Stimulated activated CD4-positive, alpha-beta T cell treated with anti-CD3 and anti-CD28 coated beads, Interleukin-4, amount 100 ng/mL, for 1 hour (primary cell): ENCODE measurements around the gene FHIT.

ENCODE experiments used
- DNase-seq: peaks from one replicate; pipeline ENCODE4 v3.0.0-alpha.2; 2020

FHIT gene

DNA sequence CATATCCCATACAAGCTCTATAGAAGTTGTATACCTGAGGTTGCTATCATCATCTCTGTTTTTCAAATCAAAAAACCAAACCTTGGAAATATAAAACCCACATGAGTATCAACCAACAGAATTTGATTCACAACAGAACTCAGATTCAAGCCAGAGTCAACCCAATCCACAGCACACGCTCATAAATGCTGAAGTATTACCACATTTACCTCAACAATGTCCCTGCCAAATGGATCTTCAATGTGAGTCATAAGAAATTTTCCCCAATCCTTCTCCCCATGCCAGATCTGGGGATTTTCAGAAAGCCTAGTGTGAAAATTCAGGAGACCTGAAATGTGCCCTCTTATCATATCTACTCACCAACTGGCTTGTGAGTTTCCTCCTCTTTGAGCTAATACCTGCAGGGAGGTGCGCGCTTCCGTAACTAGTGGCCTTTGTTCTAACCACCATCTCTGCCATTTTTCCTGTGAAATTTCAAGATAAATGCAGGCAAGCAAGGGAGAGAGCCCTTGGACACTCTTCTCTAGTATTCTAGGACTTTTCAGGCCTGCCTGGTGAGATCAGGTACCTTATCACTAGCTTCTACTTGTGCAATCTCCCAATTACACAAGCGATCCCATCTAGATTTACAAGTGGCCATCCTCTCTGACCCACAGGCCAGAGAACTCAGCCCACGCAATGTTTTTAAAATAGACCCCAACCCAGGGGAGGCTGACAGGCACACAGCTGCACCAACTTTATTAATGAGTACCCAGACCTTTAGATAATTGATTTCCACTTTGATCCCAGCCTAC is 1124.5 kb downstream of the FHIT start:
- no peak for DNase-seq

DNA sequence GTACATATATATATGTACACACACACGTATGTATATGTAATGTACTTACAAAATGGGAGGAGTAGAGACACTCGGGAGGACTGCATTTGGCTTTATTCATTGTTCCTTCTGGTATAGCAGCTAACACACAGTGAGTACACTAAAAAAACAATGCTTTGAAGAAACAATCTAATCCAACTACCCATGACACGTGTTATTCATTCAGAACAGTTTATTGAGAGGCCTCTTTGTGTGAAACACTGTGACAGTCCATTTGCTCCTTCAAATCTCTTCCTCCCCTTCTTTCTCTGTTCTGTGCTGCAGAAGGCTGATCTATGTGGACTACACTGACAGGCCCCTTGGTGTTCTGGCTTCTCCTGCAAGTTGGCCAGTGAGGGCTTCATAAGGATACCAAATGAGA is 1125.6 kb downstream of the FHIT start:
- no peak for DNase-seq

DNA sequence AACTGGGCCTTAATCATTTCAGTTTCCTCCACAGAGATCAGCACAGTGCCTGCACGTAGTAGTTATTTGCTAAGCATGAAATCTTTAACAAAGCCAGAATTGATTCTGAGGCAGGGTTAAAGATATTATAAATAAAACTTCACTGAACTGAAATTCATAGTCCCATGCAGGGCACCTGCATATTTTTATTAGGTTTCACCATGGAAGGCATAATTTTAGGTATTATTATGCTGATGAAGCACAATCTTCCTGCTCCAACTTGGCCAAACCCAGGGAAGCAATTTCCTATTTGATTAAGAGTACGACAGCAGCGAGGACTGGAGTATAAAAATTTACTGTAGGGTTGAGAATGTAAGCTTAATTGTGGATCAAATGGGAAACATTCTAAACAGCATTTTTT is 1131.0 kb downstream of the FHIT start:
- no peak for DNase-seq

DNA sequence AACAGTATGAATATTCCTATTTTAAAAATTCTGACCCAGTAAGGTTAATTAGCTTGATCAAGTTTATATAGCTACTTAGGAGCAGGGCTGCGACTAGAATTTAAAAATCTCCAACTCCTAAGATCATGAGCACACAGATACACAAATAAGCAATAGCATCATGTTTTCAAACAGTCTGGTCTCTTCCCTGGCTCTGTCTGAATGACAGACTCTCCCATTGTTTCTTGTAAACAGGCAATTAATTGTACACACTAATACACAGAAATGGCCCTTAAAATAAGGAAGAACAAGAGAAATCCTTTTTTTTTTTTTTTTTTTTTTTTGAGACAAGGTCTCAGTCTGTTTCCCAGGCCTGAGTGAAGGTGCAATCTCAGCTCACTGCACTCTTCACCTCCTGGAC is 1137.1 kb downstream of the FHIT start:
- DNase-seq: no peak

DNA sequence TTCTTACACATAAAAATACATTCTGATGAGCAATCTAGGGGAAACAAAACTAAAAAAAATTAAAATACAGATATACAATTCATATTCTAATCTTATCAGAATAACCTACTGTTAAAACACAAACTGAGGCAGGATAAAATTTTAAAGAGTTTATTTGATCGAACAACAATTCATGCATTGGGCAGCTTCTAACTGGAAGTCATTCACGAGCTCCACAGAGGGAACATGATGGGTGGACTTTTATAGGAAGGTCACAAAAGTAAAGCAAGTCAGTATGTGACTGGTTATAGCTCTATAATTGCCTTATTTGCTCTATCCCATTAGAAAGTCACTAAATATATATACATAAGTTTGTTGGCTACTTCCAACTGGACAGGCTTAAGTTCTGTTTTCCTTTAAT is 1144.0 kb downstream of the FHIT start:
- no peak for DNase-seq

DNA sequence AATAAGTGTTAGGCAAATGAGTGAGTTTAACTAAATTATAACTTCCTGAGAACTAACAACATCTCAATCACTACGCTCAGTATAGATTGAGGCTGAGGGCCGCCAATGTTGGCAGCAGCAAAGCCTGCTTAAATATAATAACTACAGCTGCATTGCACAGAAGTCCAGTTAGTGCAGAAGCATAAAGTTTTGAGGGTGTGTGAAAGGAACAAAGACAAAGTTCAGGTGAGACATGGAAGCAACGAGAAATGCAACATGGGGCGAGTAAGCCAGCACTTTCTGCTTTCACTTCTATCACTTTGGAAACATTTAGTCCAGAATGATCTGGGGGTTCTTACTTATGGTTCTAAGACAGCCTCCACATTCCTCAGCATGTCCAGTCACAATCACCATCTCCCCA is 1149.1 kb downstream of the FHIT start:
- DNase-seq: no peak

DNA sequence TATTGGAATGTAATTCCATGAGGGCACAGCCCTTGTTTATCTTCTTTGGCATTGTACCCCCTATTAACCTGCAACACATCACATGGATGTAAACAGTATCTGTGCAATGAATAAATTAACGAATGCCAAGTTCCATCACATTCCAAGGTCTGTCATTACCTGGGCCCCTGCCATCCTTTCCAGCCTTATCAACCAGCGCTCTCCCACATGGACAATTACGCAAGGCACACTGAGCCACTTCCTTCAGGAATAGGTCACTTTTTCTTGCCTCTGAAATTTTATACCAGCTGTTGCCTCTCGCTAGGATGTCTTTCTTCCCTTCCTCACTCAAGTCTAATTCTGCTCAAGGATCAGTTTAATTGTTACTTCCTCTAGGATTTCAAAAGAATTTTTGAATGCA is 1149.6 kb downstream of the FHIT start:
- no peak for DNase-seq

DNA sequence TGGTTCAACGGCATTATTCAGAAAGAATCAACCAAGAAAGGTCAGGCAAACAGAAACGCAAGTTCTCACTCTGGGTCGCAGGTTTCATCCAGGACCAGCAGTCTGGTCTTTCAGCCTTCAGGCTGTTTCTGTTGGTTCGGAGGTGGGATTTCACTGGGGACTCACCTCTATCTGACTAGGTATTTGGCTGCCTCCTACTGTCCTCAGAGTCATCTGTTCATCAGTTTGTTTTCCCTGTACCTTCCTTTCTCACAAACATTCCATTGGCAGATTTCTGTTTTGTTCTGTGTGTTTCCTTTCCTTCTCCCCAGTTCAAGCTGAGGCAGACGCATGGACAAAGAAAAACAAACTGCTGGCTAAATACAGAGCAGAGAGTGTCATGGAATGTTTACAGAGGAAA is 1154.8 kb downstream of the FHIT start:
- DNase-seq: no peak

DNA sequence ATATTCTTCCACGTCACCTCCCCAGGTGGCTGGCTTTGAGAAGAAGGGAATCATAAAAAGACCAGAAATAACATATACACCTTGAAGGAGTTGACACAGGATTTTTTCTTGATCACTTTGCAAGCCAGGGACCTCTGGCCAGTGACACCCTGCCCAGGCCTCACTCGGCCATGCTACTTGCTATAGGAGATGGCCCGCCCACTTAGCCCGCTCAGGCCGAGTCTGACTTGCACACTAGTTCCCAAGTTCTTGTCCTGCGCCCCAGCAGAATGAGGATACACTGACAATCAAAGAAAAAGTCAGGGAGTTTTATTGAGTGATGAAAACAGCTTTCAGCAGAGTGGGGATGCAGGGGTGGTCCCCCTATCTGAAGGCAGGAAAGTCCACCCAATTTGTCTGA is 1155.3 kb downstream of the FHIT start:
- no peak for DNase-seq

DNA sequence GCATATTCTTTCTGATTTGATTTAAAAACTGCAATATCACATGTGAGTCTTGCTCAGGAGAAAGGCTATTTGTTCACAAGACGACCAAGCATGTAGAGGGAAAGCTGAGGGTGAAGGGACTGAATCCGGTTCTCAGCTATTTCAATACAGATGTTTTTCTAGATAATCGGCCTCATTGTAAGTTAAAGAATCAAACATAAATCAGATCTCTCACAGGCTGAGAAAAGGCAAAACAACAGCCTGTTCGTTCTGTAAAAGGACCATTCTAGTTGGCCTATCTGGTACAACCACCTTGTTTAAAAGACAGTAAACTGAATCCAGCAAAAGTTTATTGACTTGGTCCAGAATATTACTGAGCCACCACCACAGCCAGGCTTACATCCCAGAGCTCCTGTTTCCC is 1155.7 kb downstream of the FHIT start:
- no peak for DNase-seq

DNA sequence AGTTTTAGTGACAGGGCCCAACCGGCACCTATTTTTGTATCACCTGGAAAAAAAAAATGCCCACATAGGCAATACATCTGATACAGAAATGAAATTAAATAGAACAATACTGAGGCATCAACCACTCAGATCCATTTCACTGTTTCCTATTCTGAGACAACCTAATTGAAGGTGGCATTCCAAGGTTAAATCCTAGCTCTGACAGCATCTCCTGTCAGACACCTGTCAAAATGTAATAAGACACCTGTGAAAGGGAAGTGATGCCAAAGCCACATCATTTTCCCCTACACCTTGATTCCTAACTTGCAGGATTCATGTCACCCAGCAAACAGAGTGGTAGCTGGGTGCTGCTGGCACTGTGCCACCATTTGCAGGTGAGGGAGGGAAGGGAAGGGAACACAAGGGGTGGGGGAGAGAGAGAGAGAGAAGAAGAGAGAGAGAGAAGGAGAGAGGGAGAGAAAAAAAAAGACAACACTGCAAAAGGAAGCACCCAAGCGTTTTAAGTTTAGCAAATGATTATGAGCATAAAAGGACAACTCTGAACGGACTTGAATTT is 1156.8 kb downstream of the FHIT start:
- DNase-seq: no peak

DNA sequence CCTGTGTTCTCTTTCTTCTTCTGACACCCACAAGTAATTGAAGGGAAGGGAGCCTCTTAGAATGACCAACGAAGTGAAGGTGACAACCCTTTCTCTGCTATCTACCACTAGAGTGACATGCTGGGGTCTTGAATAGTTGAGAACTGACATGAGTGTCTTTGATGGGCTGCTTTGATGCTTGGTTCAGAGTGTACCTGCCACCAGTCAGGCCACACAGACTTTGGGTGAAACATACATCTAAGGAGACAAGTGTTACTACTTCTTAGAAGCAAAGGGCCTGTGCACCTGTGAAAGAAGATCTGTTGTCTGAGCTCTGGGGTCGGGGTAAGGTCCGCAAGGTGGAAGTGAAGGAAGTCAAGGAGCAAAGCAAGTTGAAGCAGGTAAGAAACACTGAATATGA is 1160.7 kb downstream of the FHIT start:
- no peak for DNase-seq

DNA sequence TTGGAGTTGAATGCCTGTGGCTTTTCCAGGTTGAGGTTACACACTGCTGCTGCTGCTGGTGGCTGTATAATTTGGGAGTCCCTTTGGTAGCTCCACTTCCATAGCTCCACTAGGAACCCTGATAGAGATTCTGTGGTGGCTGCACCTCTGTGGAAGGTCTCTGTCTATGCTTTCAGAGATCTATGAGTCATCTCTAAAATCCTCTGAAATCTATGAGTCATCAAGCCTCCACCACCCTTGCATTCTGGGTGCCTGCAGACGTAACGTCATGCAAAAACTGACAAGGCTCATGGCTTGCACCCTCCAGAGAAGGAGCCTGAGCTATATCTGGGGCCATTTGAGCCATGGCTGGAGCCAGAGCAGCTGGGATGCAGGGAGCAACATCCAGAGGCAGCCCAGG is 1164.4 kb downstream of the FHIT start:
- DNase-seq: peak; percentile 31

DNA sequence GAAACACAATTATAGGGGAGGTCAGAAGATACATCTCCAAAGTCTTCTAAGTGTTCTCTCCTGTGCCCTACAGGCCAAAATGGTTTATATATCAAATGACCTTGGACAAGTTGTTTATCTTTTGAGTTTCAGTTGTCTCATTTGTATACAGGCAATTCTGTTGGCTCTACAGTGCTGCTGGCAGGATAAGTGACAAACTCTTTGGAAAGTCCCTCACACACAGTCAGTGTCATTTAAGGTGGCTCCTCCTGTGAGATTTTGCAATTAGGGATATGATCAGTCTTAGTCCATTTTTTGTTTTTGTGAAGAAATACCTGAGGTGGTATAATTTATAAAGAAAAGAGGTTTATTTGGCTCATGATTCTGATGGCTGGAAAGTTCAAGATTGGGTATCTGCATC is 1165.6 kb downstream of the FHIT start:
- no peak for DNase-seq

DNA sequence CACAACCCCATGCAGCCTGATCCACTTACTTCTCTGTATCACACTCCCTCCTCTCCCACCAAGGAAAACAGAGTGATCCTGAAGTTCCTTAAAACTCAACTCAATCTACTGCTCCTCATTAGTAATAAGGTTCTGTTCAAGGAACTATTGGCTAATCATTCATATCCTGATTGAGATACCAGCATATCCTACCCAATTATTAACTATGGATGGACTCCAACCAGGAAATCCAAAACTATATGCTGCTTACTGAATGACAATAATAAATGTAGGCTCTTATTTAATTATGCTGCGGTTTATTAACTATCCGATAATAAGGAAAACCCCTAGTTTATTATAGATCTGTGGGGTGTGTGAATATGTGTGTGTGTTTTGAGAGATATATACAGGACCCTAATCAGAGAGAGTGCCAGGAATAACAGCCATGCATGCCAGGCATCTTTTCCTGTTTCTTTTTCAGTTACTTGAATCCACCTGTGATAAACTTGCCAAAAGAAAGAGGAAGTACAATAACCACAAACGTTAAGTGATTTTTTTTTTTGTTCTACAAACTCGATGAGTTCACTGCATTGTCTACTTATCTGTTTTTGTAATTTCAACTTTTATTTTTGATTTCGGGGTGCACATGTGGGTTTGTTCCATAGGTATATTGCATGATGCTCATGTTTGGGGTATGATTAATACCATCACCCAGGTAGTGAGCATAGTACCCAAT is 1169.7 kb downstream of the FHIT start:
- DNase-seq: no peak

DNA sequence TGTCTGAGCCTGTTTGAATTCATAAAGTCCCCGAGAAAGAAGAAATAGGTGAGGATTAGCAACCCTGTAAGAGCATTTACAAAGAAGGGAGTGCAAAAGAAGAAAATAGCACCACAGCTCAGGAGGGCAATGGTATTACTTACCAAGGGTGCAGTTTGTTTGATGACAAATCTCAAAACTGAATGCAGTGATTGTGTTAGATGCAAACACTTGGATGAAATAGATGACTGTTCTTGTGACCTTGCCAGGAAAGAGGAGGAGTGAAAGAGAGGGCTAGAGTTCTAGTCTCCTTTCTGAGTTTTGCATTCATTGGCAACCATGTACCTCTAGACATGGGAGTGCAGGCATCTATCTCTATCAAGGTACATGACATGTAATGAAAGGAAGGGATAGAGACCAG is 1170.6 kb downstream of the FHIT start:
- no peak for DNase-seq

DNA sequence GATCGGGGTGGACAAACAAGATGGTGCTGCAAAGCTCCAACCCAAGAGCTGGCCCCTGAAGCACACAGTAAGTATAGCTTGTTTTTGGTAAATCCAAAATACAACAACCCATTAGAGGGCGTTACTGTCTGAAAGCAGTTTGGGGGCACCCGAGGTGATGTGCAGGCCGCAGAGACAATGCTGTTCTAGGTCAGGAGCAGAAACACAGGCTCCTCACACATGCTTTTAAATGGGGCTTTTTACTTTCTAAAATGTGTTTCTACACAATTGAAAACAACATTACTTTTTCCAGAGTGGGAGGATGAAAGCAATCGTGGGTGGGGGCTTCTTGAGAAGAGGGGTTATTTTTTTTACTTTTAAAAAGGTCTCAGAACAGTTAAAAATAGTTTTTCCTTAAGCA is 1172.2 kb downstream of the FHIT start:
- DNase-seq: peak; percentile 46

DNA sequence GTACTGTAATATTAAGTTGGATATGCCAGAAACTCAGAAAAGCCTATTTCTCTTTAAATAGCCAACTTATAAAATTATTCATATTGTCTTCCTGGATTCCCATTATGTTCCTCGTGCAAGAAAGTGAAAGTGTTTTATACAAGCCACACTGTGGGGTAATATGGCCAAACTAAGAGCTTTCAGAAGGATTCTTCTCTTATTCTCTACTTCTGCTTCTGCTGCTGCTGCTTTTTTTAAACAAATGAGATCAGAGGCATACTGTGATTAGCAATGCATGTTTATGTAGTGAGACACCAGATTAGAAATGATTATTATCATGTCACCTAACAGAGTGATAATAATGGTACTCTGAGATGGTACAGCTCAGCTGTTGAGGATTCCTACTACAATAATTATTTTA is 1174.9 kb downstream of the FHIT start:
- DNase-seq: no peak

DNA sequence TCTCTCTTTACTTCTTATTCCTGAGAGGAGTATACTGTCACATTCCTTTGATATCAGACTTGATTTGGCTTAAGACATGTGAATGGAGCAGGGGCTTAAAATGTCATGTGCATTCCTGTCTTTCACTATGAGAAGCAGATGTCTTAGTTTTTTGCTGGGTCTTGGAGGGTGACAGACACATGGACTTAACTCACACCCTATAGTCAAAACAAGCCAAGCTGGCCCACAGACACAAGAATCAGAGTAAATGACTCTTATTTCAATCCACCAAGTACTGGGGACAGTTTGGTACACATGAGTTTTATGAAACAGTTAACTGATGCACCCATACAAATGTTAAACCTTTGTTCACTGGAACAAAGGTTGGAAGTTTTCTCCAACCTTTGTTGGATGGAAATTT is 1177.3 kb downstream of the FHIT start:
- DNase-seq: no peak

DNA sequence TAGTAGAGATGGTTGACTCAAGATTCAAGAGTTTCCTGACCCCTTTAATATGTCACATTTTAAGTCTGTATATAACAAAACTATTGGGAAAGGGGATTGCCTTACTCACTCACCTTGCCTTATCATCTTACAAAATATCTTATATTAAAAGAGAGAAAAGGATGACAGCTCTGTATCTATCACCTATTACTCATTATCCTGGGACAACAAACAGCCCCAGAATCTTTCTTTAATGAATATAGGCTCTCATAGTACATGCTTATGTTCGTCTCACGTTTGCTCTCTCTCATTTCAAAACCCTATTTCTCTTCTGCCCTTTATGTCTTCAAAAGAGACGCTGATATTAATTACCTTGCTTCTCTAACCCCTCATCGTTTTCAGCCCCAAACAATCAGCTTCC is 1178.0 kb downstream of the FHIT start:
- DNase-seq: no peak

DNA sequence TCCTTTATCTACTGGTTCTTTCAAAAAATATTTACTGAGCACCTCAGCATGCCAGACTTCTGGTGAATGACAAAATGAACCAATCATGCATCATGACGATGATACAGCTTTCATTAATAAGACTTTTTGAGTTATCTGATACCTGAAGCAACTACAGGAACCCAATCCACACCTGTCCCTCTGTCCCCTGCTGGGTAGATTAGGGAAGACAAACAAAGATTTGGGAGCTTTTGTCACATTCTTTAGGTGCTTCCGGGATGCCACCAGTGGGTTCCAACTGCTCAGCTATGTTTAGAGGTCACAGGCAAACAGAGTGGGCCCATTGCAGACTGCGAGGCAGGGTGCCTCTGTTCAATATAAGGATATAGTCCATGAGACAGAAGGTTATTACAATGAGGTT is 1180.9 kb downstream of the FHIT start:
- no peak for DNase-seq

DNA sequence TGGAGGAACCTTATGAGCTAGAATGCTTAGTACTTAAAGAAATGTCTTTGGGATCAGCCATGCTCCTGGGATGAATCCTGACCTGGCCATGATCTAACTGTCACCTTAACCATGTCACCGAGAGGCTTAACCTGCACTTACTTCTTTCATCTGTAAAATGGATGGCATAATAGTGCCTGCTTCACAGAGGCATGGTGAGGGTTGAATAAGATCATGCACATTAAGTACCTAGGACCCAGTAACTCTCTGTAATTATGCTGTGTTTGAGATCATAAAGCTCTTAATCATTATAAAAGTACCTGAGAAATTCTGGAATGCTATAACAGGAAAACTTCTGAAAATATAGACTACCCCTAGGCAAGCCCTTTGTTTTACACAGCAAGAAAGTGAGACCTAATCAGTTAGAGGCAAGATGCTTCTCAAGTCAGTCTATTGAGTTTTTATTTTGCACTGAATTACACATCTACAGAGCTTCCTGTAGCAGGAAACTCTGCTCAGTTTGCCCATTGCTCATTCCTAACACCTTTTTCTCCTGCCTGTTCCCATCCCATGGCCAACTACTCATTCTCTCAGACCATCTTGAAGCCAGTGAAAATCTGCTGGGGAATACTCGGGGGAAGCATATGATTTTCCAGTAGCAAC is 1185.9 kb downstream of the FHIT start:
- DNase-seq: no peak

DNA sequence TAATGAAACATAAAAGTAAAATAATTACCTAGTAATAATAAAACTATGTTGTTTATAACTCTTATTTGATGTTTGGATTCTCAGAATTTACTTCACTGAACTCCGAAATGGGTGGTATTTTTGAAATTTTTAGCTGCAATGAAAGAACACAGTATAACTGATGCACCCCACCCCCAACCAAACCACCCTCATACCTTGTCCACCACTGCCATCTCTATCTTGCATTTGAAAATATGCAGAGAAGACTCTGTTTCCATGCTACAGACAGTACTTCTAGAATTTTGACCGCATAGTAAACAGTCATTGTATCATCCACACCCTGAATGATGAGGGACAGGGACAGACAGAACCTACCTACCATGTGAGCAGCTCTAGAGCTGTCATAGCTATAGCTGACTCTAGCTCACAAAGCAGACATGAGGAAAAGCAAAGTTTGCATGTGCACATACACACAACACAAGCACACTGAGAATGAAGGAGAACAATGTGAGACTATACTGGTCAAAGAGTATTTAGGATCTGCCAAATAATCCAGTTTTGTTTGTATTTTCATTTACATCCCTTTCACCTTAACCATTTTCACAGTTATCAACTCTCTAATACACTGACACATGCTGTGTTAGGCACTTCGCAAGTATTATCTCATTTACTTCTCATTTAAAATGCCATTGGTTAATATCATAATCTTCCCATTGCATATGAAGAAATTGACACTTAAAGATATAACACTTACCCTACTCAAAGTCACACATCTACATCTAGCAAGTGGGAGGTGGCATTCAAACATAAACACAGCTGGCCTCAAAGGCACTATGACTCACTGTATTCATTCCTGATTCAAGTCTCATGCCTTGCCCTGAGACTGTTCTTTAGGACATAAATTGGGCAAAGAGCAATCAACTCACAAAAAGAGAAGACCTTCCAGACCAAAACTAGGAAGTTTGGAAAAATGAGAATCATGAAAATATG is 1186.8 kb downstream of the FHIT start:
- no peak for DNase-seq
